ENCODE results near the gene PEF1.

Gene PEF1

DNA sequence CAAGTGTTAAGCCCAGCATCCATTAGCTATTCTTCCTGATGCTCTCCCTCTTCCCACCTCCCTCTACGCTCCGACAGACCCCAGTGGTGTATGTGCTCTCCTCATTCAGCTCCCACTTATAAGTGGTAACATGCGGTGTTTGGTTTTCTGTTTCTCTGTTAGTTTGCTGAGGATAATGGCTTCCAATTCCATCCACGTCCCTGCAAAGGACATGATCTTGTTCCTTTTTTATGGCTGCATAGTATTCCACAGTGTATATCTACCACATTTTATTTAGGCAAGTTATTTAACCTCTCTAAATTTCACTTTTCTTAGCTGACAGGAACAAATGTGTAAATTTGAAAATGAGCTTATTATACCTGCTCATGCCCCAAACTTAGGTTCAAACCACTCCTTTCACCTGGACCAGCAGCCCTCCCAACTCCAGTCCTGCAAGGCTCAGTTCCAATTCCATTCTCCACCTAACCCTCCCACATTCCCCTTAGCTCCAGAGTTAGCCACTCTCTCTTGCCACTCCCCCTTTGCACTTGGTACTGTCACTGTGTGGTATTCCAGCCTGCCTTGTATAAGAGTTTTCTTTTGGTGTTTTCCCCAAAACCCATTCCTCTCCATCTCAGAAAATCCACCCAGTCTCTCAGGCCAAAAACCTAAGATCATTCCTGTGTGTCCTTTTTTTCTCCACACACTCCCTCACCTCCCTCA is 1.7 kb upstream of the PEF1 start:
- ATAC-seq (ENCODE audit: low read depth) (no peak), DNase-seq (ENCODE audit: low spot score) (no peak)
- TF ChIP-seq, protein P1, sequence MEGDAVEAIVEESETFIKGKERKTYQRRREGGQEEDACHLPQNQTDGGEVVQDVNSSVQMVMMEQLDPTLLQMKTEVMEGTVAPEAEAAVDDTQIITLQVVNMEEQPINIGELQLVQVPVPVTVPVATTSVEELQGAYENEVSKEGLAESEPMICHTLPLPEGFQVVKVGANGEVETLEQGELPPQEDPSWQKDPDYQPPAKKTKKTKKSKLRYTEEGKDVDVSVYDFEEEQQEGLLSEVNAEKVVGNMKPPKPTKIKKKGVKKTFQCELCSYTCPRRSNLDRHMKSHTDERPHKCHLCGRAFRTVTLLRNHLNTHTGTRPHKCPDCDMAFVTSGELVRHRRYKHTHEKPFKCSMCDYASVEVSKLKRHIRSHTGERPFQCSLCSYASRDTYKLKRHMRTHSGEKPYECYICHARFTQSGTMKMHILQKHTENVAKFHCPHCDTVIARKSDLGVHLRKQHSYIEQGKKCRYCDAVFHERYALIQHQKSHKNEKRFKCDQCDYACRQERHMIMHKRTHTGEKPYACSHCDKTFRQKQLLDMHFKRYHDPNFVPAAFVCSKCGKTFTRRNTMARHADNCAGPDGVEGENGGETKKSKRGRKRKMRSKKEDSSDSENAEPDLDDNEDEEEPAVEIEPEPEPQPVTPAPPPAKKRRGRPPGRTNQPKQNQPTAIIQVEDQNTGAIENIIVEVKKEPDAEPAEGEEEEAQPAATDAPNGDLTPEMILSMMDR (IDR thresholded peaks at IDR 0.05; ENCODE audit: poor library complexity, severe bottlenecking): no peak
- H3K4me1 ChIP-seq (ENCODE audit: insufficient read depth, poor library complexity, severe bottlenecking): peaks cover 2% of the 10 kb centered on the region
- no peaks in the 10 kb centered on the region for H3K9me3 ChIP-seq (ENCODE audit: severe bottlenecking)
- no peak overlapping the region for H3K27ac ChIP-seq (ENCODE audit: poor library complexity, severe bottlenecking)
- H3K4me3 ChIP-seq (ENCODE audit: severe bottlenecking): no peak overlapping the region
- no peaks in the 10 kb centered on the region for H3K27me3 ChIP-seq (ENCODE audit: insufficient read depth, poor library complexity, severe bottlenecking)
- 0 out of 2 replicates have a peak, but pooled peaks cover 6% of the 10 kb centered on the region for H3K36me3 ChIP-seq (ENCODE audit: low read depth)

DNA sequence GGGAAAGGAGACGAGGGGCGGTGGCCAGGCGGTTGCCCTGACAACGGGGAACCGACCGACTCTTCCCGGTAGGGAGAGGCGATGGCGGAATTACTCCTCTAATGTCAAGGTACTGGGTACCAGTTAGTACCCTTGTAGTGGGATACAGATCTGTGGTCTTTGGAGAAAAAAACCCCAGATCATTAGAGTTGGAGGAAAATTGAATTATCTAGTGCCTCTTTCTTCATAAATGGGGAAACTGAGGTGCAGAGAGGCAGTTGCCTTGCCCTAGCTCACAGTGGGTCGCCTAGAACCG is 545 bp upstream of the PEF1 start:
- DNase-seq (ENCODE audit: low spot score): no peak
- no peaks in the 10 kb centered on the region for H3K27me3 ChIP-seq (ENCODE audit: insufficient read depth, poor library complexity, severe bottlenecking)
- H3K4me1 ChIP-seq (ENCODE audit: insufficient read depth, poor library complexity, severe bottlenecking): peaks cover 5% of the 10 kb centered on the region
- H3K27ac ChIP-seq (ENCODE audit: poor library complexity, severe bottlenecking): peak overlapping the region; percentile 79
- TF ChIP-seq, protein P1 (IDR thresholded peaks at IDR 0.05; ENCODE audit: poor library complexity, severe bottlenecking): no peak
- ATAC-seq (ENCODE audit: low read depth): no peak
- H3K4me3 ChIP-seq (ENCODE audit: severe bottlenecking): peak overlapping the region; percentile 78
- 0 out of 2 replicates have a peak, but pooled peaks cover 6% of the 10 kb centered on the region for H3K36me3 ChIP-seq (ENCODE audit: low read depth)
- H3K9me3 ChIP-seq (ENCODE audit: severe bottlenecking): no peaks in the 10 kb centered on the region

DNA sequence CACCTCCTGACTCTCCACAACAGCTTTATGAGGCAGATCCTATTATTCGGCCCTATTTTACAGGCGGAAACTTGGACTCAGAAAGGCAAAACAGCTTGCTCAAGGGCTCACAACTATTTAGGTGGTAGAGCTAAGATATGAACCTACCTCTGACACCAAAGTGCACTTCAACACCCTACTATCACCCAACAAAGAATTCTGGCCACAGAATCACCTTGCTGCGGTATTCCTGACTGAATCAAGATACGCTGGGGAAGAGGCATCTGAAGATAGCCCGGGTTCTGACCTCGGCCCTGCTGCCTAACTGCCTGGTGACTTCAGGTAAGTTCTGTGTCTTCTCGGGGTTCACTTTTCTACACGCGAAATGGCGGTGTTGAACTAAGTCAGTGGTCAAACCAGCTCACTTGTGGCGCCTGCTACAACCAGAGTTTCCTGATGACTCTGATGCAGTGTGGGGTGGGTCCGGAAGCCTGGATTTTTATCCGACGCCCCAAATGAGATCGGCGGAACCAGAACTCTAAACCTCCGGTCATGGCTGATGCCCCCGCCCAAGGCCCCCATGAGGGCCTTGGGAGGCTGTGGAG is 608 bp downstream of the PEF1 start:
- peaks cover 16% of the 10 kb centered on the region for H3K4me1 ChIP-seq (ENCODE audit: insufficient read depth, poor library complexity, severe bottlenecking)
- H3K9me3 ChIP-seq (ENCODE audit: severe bottlenecking): no peaks in the 10 kb centered on the region
- peak overlapping the region; percentile 79 for H3K27ac ChIP-seq (ENCODE audit: poor library complexity, severe bottlenecking)
- DNase-seq (ENCODE audit: low spot score): no peak
- H3K4me3 ChIP-seq (ENCODE audit: severe bottlenecking): peak overlapping the region; percentile 78
- H3K27me3 ChIP-seq (ENCODE audit: insufficient read depth, poor library complexity, severe bottlenecking): no peaks in the 10 kb centered on the region
- H3K36me3 ChIP-seq (ENCODE audit: low read depth): 0 out of 2 replicates have a peak, but pooled peaks cover 6% of the 10 kb centered on the region
- TF ChIP-seq, protein P1 (IDR thresholded peaks at IDR 0.05; ENCODE audit: poor library complexity, severe bottlenecking): no peak
- peak; percentile 4; the same call in 2 of the 3 replicates for ATAC-seq (ENCODE audit: low read depth)

DNA sequence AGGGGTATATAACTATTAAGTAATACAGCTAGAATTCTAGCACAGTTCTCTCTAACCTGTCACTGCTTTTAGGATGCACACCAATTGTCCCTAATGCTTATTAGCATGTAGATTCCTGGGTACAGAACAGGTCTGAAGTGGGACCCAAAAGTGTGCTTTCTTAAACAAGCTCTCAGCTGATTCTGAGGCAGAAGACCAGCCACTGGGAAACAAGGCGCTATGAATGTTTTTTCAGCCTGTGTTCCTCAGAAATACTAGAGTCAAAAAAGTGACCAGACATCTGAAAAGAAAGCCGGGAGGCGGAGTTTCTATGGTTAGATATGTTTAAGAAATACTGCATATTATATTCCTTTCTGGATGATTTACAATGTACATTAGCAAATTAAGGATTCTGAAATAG is 1.8 kb downstream of the PEF1 start:
- Histone ChIP-seq H3K9me3 (ENCODE audit: severe bottlenecking) (no peaks in the 10 kb centered on the region), H3K36me3 (ENCODE audit: low read depth) (0 out of 2 replicates have a peak, but pooled peaks cover 9% of the 10 kb centered on the region), H3K27ac (ENCODE audit: poor library complexity, severe bottlenecking) (no peak overlapping the region), H3K4me1 (ENCODE audit: insufficient read depth, poor library complexity, severe bottlenecking) (peaks cover 28% of the 10 kb centered on the region), H3K4me3 (ENCODE audit: severe bottlenecking) (no peak overlapping the region), H3K27me3 (ENCODE audit: insufficient read depth, poor library complexity, severe bottlenecking) (no peaks in the 10 kb centered on the region)
- no peak for DNase-seq (ENCODE audit: low spot score)
- TF ChIP-seq, protein P1 (IDR thresholded peaks at IDR 0.05; ENCODE audit: poor library complexity, severe bottlenecking): no peak
- no peak for ATAC-seq (ENCODE audit: low read depth)

DNA sequence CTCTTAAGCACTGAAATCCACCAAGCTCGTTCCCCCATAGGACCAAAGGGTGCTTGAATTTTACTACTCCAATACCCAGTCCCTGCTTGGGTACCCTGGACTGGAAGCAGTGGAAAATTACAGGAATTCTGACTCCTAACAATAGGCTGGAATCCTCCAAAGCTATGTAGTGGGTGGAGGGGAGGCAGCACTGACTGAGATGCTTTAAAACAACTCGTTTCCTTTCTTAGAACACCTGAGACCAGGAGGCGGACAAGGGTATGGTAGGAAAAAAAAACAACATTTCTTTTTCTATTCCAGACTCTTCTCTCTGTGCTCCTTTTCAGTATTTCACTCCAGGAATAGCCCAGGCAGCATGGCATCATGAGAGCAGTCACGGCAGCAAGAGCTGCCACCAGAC is 2.3 kb downstream of the PEF1 start:
- ATAC-seq (ENCODE audit: low read depth) (no peak), DNase-seq (ENCODE audit: low spot score) (no peak)
- Histone ChIP-seq H3K36me3 (ENCODE audit: low read depth) (0 out of 2 replicates have a peak, but pooled peaks cover 9% of the 10 kb centered on the region), H3K9me3 (ENCODE audit: severe bottlenecking) (no peaks in the 10 kb centered on the region), H3K27ac (ENCODE audit: poor library complexity, severe bottlenecking) (no peak overlapping the region), H3K4me1 (ENCODE audit: insufficient read depth, poor library complexity, severe bottlenecking) (peaks cover 32% of the 10 kb centered on the region), H3K27me3 (ENCODE audit: insufficient read depth, poor library complexity, severe bottlenecking) (no peaks in the 10 kb centered on the region), H3K4me3 (ENCODE audit: severe bottlenecking) (no peak overlapping the region)
- TF ChIP-seq, protein P1 (IDR thresholded peaks at IDR 0.05; ENCODE audit: poor library complexity, severe bottlenecking): no peak
